ENCODE results near the gene PRX. TPM values are rescaled to one million over a fixed set of nuclear protein-coding genes. Genes with fewer than 3 reads are reported as not detected.

Gene PRX
- total and polyA plus RNA-seq, 9 of the 15 experiments (the other 6 are each of a cell fraction or from before 2014, with no cell fraction given) = 0.65 to 3.5 (median 1.7) TPM; not detected in 2

- no peak; the same call in 1 of the 2 replicates for TF ChIP-seq HES1 (IDR thresholded peaks at IDR 0.05; ENCODE audit: low read depth)
- peak in 1 of 2 experiments; percentile 35; a peak in 2 of 4 replicates for TF ChIP-seq FOXK2 (conservative IDR thresholded peaks at IDR 0.05 in 1 of 2, IDR thresholded peaks at IDR 0.05 in 1 of 2; ENCODE audit: low read depth in 2 of 2)
- no peak for TF ChIP-seq ATF2 (CRISPR knock-in tag; IDR thresholded peaks at IDR 0.05)
- TF ChIP-seq NCOA6 (IDR thresholded peaks at IDR 0.05) = 0 out of 2 replicates have a peak, but pooled peaks have one; percentile 10
- no peak for TF ChIP-seq ZNF318 (IDR thresholded peaks at IDR 0.05; ENCODE audit: borderline replicate concordance in 1 of 2, low read depth in 1 of 2)
- TF ChIP-seq RBM34 (IDR thresholded peaks at IDR 0.05; ENCODE audit: borderline replicate concordance, insufficient read depth, low read length) = no peak
- TF ChIP-seq ZNF197 (CRISPR knock-in tag; IDR thresholded peaks at IDR 0.05; ENCODE audit: low read depth) = no peak
- peak; percentile 60; the same call in 1 of the 2 replicates for TF ChIP-seq PHF8 (IDR thresholded peaks at IDR 0.05; ENCODE audit: borderline replicate concordance, low read length)
- no peak for TF ChIP-seq TRIM24 (IDR thresholded peaks at IDR 0.05)
- TF ChIP-seq POLR2AphosphoS5 (IDR thresholded peaks at IDR 0.05; ENCODE audit: control insufficient read depth, insufficient read depth, low read depth, low read length) = peak; percentile 73
- no peak for TF ChIP-seq FOXO4 (CRISPR knock-in tag; IDR thresholded peaks at IDR 0.05)
- no peak for TF ChIP-seq DNMT1 (IDR thresholded peaks at IDR 0.05)
- TF ChIP-seq KLF13 (tag; IDR thresholded peaks at IDR 0.05; ENCODE audit: borderline replicate concordance, low read depth) = peak; percentile 98
- peak in 1 of 2 experiments; percentile 82; a peak in 1 of 4 replicates for TF ChIP-seq CSDE1 (IDR thresholded peaks at IDR 0.05)
Observed at GRCh38 chr19:40444000-40444824, 31.0 kb upstream of the PRX start, which contains the start of gene SERTAD3 (continued).
